Activated naive CD4-positive, alpha-beta T cell treated with anti-CD3 and anti-CD28 coated beads, Interleukin-2, amount 50 U/mL, for 72 hours (primary cell): ENCODE data around the gene XRCC4. TPM values are rescaled to one million over a fixed set of nuclear protein-coding genes. Genes with fewer than 3 reads are reported as not detected.
"Not testable (repeated sequence)": the region's sequence is repeated elsewhere in the genome, so short reads cannot be mapped to it uniquely, and the experiment has no call there.

ENCODE experiments used
- ATAC-seq, 2 donors: fragments of 150-1000 bp; cut with Tn5 transposase; 2 replicates each; pipeline ENCODE4 v1.10.0; 2021; ENCODE audit warnings: mild to moderate bottlenecking in 2 of 2, moderate library complexity in 2 of 2
- DNase-seq, 2 donors: peaks; one replicate each; pipeline ENCODE4 v3.0.0; 2021 to 2022; ENCODE audit warnings: low spot score in 2 of 2
- H3K27ac Mint-ChIP-seq, 2 donors: one replicate each; pipeline ENCODE4 v1.8.0; 2022; ENCODE audit warnings: mild to moderate bottlenecking in 2 of 2, mixed read lengths in 2 of 2
- H3K36me3 Mint-ChIP-seq, 2 donors: one replicate each; pipeline ENCODE4 v1.8.0; 2022; ENCODE audit warnings: mixed read lengths in 2 of 2
- H3K9me3 Mint-ChIP-seq, 2 donors: one replicate each; pipeline ENCODE4 v1.8.0; 2022; ENCODE audit warnings: mixed read lengths in 2 of 2
- total RNA-seq, 2 donors: library from RNA; stranded (reverse); gene quantifications; one replicate each; pipeline ENCODE4 v1.2.3, GENCODE V29; 2022

The XRCC4 gene
- total RNA-seq, 2 donors from 2014 or later: 13.3 to 13.6 TPM

DNA sequence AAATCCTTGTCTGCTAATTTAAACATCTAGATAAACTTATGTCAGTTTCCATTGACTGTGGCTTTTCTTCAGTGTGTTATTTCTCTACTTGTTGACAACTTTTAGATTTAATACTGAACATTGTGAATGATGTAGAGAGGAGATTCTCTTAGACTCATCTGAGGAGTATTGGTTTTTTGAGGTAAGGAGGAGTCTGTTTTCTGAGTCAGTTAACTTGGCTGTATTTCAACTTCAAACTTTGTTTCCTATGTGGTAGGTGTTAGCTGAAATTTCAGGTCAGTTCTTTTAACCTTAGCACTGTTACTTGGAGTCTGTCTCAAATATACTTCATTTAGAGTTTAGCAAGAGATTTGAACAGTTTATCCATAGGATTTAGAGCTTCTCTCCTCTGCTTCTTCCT, 67.9 kb downstream of the XRCC4 start:
- DNase-seq: no peak
- no peak for ATAC-seq
- Mint-ChIP-seq H3K9me3 (no peaks in the 10 kb centered on the region), H3K36me3 (no peaks in the 10 kb centered on the region), H3K27ac (no peak overlapping the region)

DNA sequence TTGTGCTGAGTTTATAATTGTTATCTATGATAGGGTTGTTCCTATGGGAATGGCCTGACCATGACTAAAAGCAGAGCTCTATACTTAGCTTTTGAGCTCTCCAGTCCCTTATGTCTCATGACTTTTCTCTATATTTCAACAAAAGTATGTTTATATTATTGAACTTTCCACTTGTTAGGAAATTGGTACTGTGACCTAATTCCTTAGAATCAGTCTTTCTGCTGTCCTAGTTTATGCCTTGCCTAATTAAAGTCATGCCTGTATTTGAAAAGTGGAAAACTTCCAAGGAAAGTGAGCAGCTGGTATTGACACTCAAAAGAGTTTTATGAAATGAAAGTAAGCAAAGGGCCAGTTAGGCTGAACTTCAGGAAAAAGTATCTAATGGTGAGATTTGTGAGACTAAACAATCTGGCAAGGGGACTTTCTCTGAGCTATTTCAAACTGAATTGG, 68.6 kb downstream of the XRCC4 start:
- H3K9me3 Mint-ChIP-seq: no peaks in the 10 kb centered on the region
- H3K36me3 Mint-ChIP-seq: no peaks in the 10 kb centered on the region
- no peak for ATAC-seq
- no peak overlapping the region for H3K27ac Mint-ChIP-seq
- no peak for DNase-seq

DNA sequence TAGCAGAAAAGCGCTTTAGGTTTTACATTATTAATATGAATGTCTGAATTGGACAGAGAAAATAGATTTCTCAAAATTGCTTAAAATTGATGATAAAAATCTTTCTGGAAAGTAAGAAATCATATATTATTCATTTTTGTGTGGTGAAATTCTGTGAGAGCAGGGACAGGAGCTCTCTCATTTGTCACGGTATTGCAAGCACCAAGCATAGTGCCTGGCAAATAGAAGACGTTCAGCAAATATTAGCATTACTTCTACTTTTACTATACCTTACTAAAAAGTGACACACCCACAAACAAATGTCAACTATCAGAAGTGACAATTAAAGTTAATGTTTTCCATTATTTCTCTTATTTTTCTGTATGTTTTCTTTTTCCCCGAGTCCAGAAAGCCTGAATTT, 69.1 kb downstream of the XRCC4 start:
- H3K9me3 Mint-ChIP-seq: no peaks in the 10 kb centered on the region
- no peak for ATAC-seq
- H3K27ac Mint-ChIP-seq: no peak overlapping the region

DNA sequence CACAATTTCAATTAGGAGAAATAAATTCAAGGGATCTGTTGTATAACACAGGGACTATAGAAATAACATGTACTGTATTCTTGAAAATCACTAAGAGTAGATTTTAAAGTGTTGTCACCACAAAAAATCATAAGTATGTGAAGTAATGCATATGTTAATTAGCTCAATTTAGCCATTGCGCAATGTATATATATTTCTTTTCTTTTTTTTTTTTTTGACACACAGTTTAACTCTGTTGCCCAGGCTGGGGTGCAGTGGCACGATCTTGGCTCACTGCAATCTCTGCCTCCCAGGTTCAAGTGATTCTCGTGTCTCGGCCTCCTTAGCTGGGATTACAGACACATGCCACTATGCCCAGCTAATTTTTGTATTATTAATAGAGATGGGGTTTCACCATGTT, 70.2 kb downstream of the XRCC4 start:
- H3K27ac Mint-ChIP-seq: no peak overlapping the region
- H3K9me3 Mint-ChIP-seq: no peaks in the 10 kb centered on the region
- DNase-seq (no peak), ATAC-seq (no peak)
- H3K36me3 Mint-ChIP-seq: no peaks in the 10 kb centered on the region

More for the DNA sequence above, 69.1 kb downstream of the XRCC4 start:
- DNase-seq: no peak
- no peaks in the 10 kb centered on the region for H3K36me3 Mint-ChIP-seq

DNA sequence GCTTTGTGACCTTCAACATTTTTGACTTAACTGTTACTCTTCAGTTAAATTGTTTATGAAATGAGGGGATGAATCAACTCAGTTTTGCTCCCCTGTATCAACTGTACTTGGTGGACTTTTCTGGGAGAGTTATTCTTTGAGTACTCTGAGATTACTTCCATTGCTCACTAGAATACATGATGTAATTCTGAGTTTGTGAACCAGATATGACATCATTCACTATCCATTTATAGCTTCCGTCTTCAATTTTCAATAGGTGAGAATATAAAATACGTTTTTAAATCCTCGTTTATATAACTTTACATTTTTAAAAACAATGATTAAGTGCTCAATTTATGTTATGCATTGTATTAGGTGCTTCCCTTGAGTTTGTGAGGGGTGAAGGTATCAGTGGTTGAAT, 71.0 kb downstream of the XRCC4 start:
- Mint-ChIP-seq H3K27ac (no peak overlapping the region), H3K9me3 (no peaks in the 10 kb centered on the region), H3K36me3 (no peaks in the 10 kb centered on the region)
- DNase-seq (no peak), ATAC-seq (no peak)

DNA sequence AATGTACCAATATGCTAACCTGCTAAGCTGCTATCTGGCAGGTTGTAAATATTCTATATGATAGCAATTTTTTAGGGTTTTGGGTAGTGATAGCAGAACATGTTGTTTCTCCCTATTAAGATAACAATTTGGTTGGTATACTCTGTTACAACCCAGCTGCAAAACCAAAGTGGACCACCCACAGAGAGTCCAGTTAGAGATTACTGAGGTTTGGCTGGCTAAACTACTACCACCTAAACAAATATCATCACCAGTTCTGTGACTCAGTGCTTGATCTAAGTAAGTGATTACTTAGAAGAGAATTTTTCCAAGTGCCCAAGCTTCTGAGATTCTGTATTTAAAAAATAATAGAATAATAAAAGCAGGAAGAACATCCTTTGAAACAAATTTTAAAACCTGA, 72.3 kb downstream of the XRCC4 start:
- Mint-ChIP-seq H3K9me3 (no peaks in the 10 kb centered on the region), H3K27ac (no peak overlapping the region), H3K36me3 (no peaks in the 10 kb centered on the region)
- no peak for DNase-seq
- ATAC-seq: no peak

DNA sequence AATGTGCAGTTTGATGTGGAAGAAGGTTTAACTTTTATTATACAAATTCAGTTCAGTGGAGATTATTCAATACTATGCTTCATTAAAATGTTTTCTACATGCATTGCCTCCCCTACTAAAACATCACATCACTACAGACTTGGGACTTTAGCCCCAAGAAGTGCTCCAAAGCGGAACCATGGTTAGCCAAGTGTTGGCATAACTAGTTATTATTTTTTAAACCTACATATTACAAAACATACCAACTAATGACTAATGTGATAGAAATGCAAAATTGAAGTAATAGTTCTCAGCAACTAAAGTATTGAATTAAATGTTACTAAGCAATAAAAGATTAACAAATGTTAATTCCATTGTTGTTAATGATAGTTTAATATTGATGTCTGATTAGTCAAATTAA, 74.5 kb downstream of the XRCC4 start:
- ATAC-seq (no peak), DNase-seq (no peak)
- no peaks in the 10 kb centered on the region for H3K36me3 Mint-ChIP-seq
- H3K9me3 Mint-ChIP-seq: no peaks in the 10 kb centered on the region
- no peak overlapping the region for H3K27ac Mint-ChIP-seq

DNA sequence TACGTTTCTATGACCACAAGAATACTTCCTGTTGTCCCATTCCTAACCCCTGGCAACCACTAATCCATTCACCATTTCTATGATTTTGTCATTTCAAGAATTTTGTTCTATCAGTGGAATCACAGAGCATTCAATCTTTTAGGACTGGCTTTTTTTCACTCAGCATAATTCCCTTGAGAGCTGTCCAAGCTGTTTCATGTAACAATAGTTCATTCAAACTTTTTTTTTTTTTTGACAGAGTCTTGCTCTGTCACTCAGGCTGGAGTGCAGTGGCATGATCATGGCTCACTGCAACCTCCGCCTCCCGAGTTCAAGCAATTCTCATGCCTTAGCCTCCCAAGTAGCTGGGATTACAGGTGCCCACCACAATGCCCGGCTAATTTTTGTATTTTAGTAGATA, 75.6 kb downstream of the XRCC4 start:
- not testable (repeated sequence) for DNase-seq, ATAC-seq, H3K36me3 Mint-ChIP-seq, H3K9me3 Mint-ChIP-seq, H3K27ac Mint-ChIP-seq

DNA sequence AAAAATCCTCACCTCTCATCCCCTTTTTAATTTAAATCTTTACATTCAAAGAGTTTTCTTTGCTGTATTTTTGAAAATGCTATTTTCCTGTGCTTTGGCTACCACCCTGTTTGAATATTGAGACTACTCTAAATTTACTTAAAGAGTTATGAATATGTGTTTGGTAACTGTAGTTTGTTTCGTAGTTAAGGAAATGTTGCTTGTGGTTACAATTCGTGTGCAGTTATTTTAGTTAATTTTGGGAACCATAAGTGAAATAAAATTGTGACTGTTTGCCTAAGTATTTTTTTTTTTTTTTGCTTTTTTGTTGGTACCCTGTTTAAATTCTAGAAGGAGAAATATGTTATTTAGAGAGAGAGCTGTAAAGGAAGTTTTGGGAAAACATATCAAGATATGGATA, 78.7 kb downstream of the XRCC4 start:
- ATAC-seq (no peak), DNase-seq (no peak)
- Mint-ChIP-seq H3K9me3 (no peaks in the 10 kb centered on the region), H3K27ac (no peak overlapping the region), H3K36me3 (no peaks in the 10 kb centered on the region)

DNA sequence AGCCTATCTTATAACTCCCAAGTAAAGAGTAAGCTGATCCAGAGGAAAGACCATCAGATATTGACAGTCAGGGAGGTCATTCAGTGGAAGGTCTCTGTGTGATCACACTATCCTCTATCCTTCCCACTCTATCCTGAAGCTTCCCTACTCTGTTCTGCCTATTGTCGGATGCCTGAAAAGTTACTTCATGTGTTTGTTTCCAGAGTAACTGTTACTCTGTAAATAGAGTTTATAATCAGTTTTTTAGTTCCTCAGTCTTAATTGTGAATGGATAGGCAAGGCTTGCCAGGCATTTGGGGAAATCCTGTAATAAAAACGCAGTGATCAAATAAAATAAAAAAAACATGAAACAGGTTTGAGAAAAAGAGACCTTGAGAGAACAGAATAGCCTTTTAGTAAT, 79.8 kb downstream of the XRCC4 start:
- H3K27ac Mint-ChIP-seq: no peak overlapping the region
- ATAC-seq (no peak), DNase-seq (no peak)
- no peaks in the 10 kb centered on the region for H3K36me3 Mint-ChIP-seq
- H3K9me3 Mint-ChIP-seq: no peaks in the 10 kb centered on the region

DNA sequence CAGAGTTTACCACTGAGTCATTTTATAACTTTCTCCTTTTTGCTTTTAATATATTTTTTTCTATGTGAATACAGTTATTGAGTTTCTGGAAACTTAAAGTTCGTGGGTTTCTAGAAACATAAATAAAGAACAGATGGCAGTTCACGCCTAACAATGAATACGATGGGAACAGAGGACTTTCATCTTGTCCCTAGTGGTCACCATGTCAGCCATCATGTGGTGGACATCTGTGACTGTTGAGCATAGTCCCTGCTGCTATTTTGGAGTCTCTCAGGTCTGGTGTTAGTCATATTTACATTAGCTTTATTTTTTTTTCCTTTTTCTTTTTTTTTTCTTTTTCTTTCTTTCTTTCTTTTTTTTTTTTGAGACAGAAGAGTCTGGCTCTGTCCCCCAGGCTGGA, 85.3 kb downstream of the XRCC4 start:
- no peak overlapping the region for H3K27ac Mint-ChIP-seq
- H3K9me3 Mint-ChIP-seq: peaks cover 0 to 4% of the 10 kb centered on the region in 2 donors
- DNase-seq: no peak
- peaks cover 0 to 7% of the 10 kb centered on the region in 2 donors for H3K36me3 Mint-ChIP-seq
- ATAC-seq: no peak

DNA sequence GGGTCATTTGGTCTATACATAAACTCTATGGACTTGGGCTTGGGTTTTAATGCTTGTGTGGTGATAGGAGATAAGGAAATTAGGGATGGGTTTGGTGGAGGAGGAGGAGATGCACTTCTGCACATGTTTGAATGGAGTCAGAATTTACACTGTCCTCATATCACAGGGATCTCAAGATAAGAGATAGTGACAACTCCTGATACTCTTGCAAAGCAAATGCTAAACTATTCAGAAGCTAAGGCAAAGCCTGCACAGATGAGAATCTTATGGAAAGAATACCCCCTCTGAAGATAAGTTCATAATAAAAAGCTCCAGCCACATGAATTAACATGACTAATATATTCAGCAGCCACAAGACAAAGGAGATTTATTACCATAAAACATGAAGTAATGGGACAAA, 90.2 kb downstream of the XRCC4 start:
- H3K27ac Mint-ChIP-seq: peak overlapping the region in 1 of 2 donors; percentile 39
- peaks cover 0 to 4% of the 10 kb centered on the region in 2 donors for H3K9me3 Mint-ChIP-seq
- peaks cover 0 to 7% of the 10 kb centered on the region in 2 donors for H3K36me3 Mint-ChIP-seq
- DNase-seq (no peak), ATAC-seq (no peak)

DNA sequence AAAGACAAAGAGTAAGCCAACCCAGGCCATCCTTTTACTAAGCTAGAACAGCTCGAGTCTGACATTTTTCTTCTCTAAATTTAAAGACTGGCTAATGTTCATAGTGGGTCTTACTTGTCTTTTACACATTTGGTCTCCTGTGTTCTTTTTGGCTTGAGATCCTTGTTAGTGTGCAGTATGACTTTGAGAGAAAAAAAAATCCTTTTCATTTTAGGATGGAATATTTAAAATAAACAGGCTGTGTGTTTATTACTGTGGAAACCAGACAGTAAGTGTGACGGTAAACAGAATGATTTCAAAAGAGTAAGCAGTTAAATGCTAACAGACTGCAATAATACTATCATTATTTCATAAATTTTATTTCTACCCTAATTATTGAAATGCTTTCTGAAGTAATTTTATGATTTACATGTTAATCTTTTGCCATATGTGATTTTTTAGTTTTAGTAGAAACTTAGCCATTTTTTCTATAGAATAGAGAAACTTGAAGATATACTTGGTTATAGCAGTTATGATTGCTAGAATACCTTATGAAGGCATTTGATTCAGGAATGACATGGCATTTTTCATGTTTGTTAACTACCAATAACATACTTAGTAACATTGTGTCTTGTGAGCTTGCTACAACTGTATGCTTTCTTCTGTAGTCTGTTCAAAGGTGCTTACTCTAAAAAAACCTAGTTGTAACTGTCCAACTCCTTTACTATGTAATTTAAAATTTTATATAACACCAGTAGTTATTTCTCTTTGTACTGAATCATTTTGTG, 92.4 kb downstream of the XRCC4 start:
- ATAC-seq (no peak), DNase-seq (no peak)
- H3K9me3 Mint-ChIP-seq: peaks cover 0 to 4% of the 10 kb centered on the region in 2 donors
- H3K36me3 Mint-ChIP-seq: peaks cover 0 to 7% of the 10 kb centered on the region in 2 donors
- H3K27ac Mint-ChIP-seq: no peak overlapping the region

DNA sequence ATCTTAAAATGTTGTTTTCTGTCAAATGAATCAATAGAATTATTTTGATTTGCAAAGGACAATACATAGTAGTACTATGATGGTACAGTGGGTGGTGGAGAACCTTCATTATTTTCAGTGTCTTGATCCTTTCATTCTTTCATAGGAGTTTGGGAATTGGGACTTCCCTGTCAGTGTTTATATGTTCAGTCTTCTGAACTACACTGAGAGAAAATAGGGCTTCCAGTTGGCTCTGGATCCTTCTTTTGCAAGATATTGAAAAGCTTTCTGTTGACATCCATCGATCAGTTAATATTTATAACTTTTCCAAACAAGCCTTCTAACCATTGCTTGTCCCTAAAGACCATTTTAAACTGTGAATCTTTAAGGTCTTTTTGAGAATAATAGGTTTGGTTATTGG, 94.7 kb downstream of the XRCC4 start:
- Mint-ChIP-seq H3K36me3 (peaks cover 0 to 5% of the 10 kb centered on the region in 2 donors), H3K27ac (no peak overlapping the region), H3K9me3 (peaks cover 0 to 4% of the 10 kb centered on the region in 2 donors)
- no peak for DNase-seq
- ATAC-seq: no peak

DNA sequence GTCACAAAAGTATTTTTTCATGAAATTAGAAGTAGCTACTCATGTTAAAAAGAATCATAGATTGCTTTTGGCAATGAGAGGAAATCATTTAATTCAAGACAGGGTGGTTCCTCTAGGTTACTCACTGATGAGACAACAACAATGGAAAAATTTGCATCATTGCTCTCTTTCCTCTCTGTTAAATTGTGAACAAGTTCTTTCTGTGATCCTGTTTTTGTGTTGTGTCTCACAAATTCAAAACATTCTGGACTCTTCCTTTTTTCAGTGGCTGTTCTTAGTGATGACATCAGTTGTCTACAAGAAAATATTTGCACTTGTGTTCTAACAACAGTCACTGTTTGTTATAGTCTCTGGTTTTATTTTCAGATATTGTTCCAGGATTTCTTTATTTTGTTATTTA, 95.3 kb downstream of the XRCC4 start:
- DNase-seq (no peak), ATAC-seq (peak in 1 of 2 donors; percentile 28)
- H3K9me3 Mint-ChIP-seq: no peaks in the 10 kb centered on the region
- peak overlapping the region in 1 of 2 donors; percentile 65 for H3K27ac Mint-ChIP-seq
- H3K36me3 Mint-ChIP-seq: no peaks in the 10 kb centered on the region

DNA sequence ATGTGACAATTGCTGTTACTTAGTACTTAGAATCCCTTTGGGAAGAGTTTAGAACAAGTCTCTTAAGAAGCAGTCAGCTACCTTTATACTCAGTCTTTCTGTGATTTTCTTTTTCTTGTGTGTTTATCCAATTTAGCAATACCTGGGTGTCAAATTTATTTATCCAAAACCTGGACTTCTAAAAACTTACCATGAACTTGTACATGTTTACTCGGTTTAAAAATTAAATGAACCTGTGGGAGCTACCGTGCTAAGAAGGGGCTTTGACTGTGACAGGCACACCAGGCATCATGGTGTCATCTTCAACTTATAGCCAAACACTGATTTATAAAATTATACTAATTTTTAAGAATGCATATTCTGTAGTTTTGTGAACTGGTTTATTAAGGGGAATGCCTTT, 96.5 kb downstream of the XRCC4 start:
- ATAC-seq: no peak
- Mint-ChIP-seq H3K36me3 (no peaks in the 10 kb centered on the region), H3K27ac (no peak overlapping the region), H3K9me3 (no peaks in the 10 kb centered on the region)
- DNase-seq: no peak

DNA sequence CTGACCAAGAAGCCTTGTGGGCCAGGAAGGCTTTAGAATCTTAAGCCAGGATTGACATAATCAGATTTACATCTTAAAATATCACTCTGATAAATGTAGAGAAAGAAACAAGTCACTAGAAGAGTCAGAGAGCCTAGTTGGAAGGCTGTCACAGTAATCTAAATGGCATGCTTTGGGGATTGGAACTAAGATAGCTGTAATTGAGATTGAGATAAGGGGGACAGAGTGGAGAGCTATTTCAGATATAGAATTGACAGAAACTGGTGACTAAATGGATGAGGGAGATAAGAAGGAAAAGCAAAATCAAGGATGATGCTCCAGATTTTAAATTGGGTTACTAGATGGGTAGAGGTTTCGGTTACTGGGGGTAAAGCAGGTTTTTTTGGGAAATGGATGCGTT, 100.5 kb downstream of the XRCC4 start:
- H3K36me3 Mint-ChIP-seq: no peaks in the 10 kb centered on the region
- no peak for DNase-seq
- H3K27ac Mint-ChIP-seq: no peak overlapping the region
- H3K9me3 Mint-ChIP-seq: no peaks in the 10 kb centered on the region
- ATAC-seq: no peak

DNA sequence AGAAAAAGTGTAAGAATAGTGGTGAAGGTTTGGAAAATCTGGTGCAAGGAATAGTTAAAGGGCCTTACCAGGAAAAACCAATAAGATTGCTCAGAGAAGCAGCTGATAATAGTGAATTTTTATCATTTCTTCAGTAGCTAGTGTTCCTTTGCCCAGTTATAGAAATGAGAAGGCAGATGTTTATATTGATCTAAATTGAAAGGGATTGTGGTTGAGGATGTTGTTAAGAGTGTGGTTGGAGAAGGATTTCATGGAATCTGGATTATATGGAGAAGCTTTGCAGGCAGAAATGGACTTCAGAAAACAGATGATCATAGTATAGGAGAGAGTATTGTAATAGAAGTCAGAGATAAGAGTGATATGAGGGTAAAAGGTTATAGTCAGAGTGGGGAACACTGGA, 102.6 kb downstream of the XRCC4 start:
- DNase-seq: no peak
- Mint-ChIP-seq H3K36me3 (no peaks in the 10 kb centered on the region), H3K9me3 (no peaks in the 10 kb centered on the region), H3K27ac (no peak overlapping the region)
- ATAC-seq: no peak
